Measurements from ENCODE around the gene NFATC4. TPM values are rescaled to one million over a fixed set of nuclear protein-coding genes. Genes with fewer than 3 reads are reported as not detected.

The NFATC4 gene
- total RNA-seq, 1 experiment from 2014 or later: 14.5 TPM

GRCh38 chr14:24392325-24393091 lies 24.5 kb downstream of the NFATC4 start:
- no peaks in the 10 kb centered on the region for H3K27me3 ChIP-seq
- no peaks in the 10 kb centered on the region for H3K9me3 ChIP-seq
- no peak for DNase-seq
- no peak overlapping the region for H3K4me3 ChIP-seq
- H3K36me3 ChIP-seq: no peaks in the 10 kb centered on the region

DNA sequence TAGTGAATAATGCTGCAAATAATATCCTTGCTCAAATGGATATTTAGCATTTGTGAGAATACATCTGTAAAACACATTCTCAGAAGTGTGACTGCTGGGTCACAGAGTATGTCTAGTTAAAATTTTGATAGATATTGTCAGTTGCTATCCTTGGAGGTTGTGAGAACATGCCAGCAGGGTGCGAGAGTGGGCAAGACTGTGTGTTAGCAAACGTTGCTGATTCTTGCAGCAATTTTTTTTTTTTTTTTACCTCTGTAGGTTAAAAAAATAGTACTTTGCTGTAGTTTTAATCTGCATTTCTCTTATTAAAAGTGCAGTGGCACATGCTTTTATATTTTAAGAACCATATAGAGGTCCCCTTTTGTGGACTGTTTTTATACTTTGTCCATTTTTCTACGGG lies 26.3 kb downstream of the NFATC4 start:
- Histone ChIP-seq H3K4me3 (no peak overlapping the region), H3K36me3 (no peaks in the 10 kb centered on the region), H3K9me3 (no peaks in the 10 kb centered on the region), H3K27me3 (no peaks in the 10 kb centered on the region)
- no peak for DNase-seq

- H3K36me3 ChIP-seq: no peaks in the 10 kb centered on the region
- no peak for DNase-seq
- H3K9me3 ChIP-seq: no peaks in the 10 kb centered on the region
- H3K4me3 ChIP-seq: no peak overlapping the region
- no peaks in the 10 kb centered on the region for H3K27me3 ChIP-seq
Observed at GRCh38 chr14:24395609-24396582, 27.9 kb downstream of the NFATC4 start.

- Histone ChIP-seq H3K36me3 (no peaks in the 10 kb centered on the region), H3K27me3 (no peaks in the 10 kb centered on the region), H3K4me3 (no peak overlapping the region), H3K9me3 (no peaks in the 10 kb centered on the region)
- DNase-seq: no peak
Observed at GRCh38 chr14:24397639-24398292, 29.8 kb downstream of the NFATC4 start.

DNA sequence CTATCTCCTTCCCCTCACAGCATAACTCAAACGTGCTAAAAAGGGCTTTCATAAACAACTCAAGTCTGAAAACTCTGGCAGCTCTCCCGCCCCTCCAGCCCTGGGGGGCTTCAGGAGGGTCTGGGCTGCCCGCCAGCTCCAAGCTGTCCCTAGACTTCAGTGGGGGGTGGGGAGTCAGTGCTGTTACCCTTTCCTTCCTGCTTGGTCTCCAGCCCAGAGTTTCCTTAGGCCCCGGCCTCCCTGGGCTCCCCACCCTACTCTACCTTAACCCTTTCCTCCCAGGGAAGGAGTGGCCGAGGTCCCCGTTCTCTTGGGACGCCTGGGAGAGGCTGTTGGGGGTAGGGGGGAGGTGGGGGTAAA lies 30.3 kb downstream of the NFATC4 start:
- H3K27me3 ChIP-seq: no peaks in the 10 kb centered on the region
- H3K36me3 ChIP-seq: no peaks in the 10 kb centered on the region
- no peaks in the 10 kb centered on the region for H3K9me3 ChIP-seq
- DNase-seq: no peak
- H3K4me3 ChIP-seq: no peak overlapping the region

- H3K4me3 ChIP-seq: peak within 1 kb of the TSS; percentile 31
- DNase-seq: peak; percentile 22
- H3K27me3 ChIP-seq: no peaks in the 10 kb centered on the region
- H3K9me3 ChIP-seq: no peaks in the 10 kb centered on the region
- no peaks in the 10 kb centered on the region for H3K36me3 ChIP-seq
Observed at GRCh38 chr14:24398653-24399446, 30.9 kb downstream of the NFATC4 start, which contains the start of gene NYNRIN. NYNRIN (plus strand) TSS chr14:24399003; CDS start chr14:24399247, 244 bp downstream.

DNA sequence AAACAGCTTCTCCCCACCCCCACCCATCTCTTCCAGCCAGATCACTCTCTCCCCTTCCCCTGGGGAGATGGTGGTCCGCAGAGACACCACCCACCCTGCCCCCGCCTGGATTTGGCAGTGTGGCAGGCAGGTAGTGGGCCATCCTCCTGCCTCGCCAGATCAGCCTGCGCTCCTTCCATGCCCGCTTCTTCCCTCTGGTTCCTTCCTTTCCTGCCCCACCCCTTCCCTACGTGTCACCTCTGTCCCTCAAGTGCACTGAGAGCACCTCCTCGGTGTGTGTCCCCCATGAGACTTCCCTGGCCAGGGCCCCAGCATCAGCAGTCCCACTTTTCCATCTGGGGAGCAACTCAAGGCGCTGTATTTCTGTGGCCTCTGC lies 31.5 kb downstream of the NFATC4 start:
- no peak for DNase-seq
- Histone ChIP-seq H3K36me3 (no peaks in the 10 kb centered on the region), H3K4me3 (peak overlapping the region; percentile 31; the same call in 1 of the 2 replicates), H3K9me3 (no peaks in the 10 kb centered on the region), H3K27me3 (no peaks in the 10 kb centered on the region)

DNA sequence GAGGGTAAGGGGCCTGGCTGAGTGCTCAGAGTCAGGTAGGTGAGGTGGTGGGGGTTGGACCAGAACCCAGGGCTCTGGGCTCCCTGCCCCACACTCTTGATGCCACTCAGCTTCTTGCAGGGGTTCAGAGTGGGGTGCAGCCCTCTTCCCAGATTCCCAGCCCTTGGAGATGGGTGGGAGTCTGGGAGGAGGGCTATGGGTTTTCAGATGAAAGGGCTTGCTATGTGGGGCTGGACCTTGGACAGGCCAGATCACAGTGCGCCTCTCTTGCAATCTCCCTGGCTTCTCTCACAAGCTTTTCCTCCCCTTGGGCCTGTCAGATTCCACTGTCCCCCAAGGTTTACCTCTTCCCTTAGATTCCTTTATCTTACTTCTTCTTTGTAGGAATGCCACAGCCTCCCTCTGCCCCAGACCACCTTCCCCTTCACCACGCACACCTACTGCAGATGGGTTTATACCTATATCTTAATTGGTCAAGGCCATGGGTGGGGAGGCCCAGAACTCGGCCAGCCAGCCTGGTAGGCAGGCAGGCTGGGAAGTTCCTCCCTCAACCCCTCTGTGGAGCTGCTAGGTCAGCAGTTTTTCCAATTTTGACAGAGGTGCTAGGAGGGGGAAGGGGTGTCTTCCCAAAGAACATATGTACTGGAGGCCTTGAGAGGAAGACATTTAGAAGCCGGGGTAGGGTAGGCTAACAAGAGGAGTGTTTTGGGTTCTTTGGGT lies 32.2 kb downstream of the NFATC4 start:
- H3K27me3 ChIP-seq: no peaks in the 10 kb centered on the region
- H3K4me3 ChIP-seq: no peak overlapping the region
- H3K9me3 ChIP-seq: no peaks in the 10 kb centered on the region
- no peaks in the 10 kb centered on the region for H3K36me3 ChIP-seq
- no peak for DNase-seq

- H3K27me3 ChIP-seq: no peaks in the 10 kb centered on the region
- no peak overlapping the region for H3K4me3 ChIP-seq
- H3K9me3 ChIP-seq: no peaks in the 10 kb centered on the region
Observed at GRCh38 chr14:24401810-24402702, 34.1 kb downstream of the NFATC4 start.

DNA sequence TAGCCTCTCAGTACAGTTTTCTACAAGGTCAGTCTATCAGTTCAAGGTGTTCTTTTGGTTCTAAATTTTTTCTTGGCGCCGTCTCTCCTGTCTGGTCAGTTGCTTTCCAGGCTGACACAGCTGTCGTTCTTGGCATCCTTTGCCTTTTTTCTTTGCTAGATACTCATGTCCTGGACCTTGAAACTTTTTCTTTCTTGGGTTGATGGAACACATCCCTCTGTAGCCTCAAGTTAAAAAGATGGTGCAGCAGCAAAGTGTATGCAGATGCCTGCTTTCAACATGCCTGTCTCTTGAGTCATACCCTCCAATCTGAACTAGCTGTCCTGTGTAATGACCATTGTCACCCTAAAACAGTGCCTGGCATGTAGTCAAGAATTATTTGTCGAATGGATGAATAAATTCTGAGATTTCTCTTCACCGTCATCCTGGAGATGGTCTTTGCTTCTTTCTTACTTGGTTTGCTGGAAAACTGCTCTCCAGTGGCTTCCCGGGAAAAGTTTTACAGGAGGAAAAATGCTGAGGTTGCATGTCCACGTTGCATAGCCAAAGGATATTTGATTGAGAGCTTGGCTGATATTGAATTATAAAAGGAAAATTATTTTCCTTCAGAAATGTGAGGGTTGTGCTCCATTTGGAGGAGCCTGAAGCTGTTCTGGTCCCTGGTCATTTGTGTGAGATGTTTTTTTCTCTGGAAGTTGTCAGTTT lies 35.5 kb downstream of the NFATC4 start:
- H3K9me3 ChIP-seq: no peaks in the 10 kb centered on the region
- no peaks in the 10 kb centered on the region for H3K36me3 ChIP-seq
- no peak overlapping the region for H3K4me3 ChIP-seq
- no peak for DNase-seq
- no peaks in the 10 kb centered on the region for H3K27me3 ChIP-seq

More at GRCh38 chr14:24401810-24402702, 34.1 kb downstream of the NFATC4 start:
- no peaks in the 10 kb centered on the region for H3K36me3 ChIP-seq
- DNase-seq: no peak

GRCh38 chr14:24404814-24405213 lies 36.8 kb downstream of the NFATC4 start:
- Histone ChIP-seq H3K27me3 (no peaks in the 10 kb centered on the region), H3K4me3 (no peak overlapping the region), H3K36me3 (no peaks in the 10 kb centered on the region), H3K9me3 (no peaks in the 10 kb centered on the region)
- no peak for DNase-seq

- H3K9me3 ChIP-seq: no peaks in the 10 kb centered on the region
- no peaks in the 10 kb centered on the region for H3K27me3 ChIP-seq
- H3K4me3 ChIP-seq: no peak overlapping the region
- DNase-seq: no peak
- H3K36me3 ChIP-seq: no peaks in the 10 kb centered on the region
Observed at GRCh38 chr14:24406416-24406815, 38.4 kb downstream of the NFATC4 start.

- Histone ChIP-seq H3K9me3 (no peaks in the 10 kb centered on the region), H3K4me3 (no peak overlapping the region), H3K27me3 (no peaks in the 10 kb centered on the region), H3K36me3 (no peaks in the 10 kb centered on the region)
- no peak for DNase-seq
Observed at GRCh38 chr14:24407608-24408325, 39.8 kb downstream of the NFATC4 start.

GRCh38 chr14:24408764-24409163 lies 40.8 kb downstream of the NFATC4 start:
- Histone ChIP-seq H3K27me3 (no peaks in the 10 kb centered on the region), H3K36me3 (no peaks in the 10 kb centered on the region), H3K4me3 (no peak overlapping the region), H3K9me3 (no peaks in the 10 kb centered on the region)
- DNase-seq: peak; percentile 42
